ENCODE results near the gene RELB. TPM values are rescaled to one million over a fixed set of nuclear protein-coding genes. Genes with fewer than 3 reads are reported as not detected.

Gene RELB
- total RNA-seq, 4 donors from 2014 or later, result 4.8 to 11.8 (median 7.6) TPM

DNA sequence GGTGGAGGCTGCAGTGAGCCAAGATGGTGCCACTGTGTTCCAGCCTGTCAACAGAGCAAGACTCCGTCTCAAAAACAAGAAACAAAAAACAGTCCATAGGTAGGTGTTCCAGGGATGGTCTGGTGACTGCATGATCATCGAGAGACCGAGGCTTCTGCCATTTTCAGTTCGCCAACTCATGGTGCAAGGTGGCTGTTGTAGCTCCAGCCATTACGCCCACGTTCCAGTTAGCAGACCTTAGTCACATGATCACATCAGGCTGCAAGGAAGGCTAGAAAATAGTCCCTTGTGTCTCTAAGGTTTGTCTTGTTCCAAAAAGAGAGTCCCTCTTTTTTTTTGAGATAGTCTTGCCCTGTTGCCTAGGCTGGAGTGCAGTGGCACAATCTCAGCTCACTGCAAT lies 34.5 kb downstream of the RELB start:
- no peak overlapping the region for H3K27ac ChIP-seq
- no peak overlapping the region for H3K4me3 ChIP-seq
- peaks cover 7 to 70% (median 12%) of the 10 kb centered on the region in 3 donors for H3K36me3 ChIP-seq
- peaks cover 18 to 23% (median 18%) of the 10 kb centered on the region in 3 donors for H3K4me1 ChIP-seq
- intact Hi-C loops (cut with DNase I), result no loop called here
- no peak for TF ChIP-seq POLR2A (IDR thresholded peaks at IDR 0.05)
- TF ChIP-seq, protein P1, sequence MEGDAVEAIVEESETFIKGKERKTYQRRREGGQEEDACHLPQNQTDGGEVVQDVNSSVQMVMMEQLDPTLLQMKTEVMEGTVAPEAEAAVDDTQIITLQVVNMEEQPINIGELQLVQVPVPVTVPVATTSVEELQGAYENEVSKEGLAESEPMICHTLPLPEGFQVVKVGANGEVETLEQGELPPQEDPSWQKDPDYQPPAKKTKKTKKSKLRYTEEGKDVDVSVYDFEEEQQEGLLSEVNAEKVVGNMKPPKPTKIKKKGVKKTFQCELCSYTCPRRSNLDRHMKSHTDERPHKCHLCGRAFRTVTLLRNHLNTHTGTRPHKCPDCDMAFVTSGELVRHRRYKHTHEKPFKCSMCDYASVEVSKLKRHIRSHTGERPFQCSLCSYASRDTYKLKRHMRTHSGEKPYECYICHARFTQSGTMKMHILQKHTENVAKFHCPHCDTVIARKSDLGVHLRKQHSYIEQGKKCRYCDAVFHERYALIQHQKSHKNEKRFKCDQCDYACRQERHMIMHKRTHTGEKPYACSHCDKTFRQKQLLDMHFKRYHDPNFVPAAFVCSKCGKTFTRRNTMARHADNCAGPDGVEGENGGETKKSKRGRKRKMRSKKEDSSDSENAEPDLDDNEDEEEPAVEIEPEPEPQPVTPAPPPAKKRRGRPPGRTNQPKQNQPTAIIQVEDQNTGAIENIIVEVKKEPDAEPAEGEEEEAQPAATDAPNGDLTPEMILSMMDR (IDR thresholded peaks at IDR 0.05), result no peak
- no peaks in the 10 kb centered on the region for H3K9me3 ChIP-seq
- H3K27me3 ChIP-seq, result no peaks in the 10 kb centered on the region
- WGBS, 2 donors, result 97 to 98% methylated on average over 6 of the region's 6 CpGs
- no peak for DNase-seq

DNA sequence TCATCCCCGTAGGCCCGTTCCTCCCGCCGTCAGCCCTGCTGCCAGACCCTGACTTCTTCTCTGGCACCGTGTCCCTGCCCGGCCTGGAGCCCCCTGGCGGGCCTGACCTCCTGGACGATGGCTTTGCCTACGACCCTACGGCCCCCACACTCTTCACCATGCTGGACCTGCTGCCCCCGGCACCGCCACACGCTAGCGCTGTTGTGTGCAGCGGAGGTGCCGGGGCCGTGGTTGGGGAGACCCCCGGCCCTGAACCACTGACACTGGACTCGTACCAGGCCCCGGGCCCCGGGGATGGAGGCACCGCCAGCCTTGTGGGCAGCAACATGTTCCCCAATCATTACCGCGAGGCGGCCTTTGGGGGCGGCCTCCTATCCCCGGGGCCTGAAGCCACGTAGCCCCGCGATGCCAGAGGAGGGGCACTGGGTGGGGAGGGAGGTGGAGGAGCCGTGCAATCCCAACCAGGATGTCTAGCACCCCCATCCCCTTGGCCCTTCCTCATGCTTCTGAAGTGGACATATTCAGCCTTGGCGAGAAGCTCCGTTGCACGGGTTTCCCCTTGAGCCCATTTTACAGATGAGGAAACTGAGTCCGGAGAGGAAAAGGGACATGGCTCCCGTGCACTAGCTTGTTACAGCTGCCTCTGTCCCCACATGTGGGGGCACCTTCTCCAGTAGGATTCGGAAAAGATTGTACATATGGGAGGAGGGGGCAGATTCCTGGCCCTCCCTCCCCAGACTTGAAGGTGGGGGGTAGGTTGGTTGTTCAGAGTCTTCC lies 36.3 kb downstream of the RELB start:
- H3K4me3 ChIP-seq, result no peak overlapping the region
- TF ChIP-seq, protein P1 (IDR thresholded peaks at IDR 0.05), result no peak
- TF ChIP-seq POLR2A (IDR thresholded peaks at IDR 0.05), result no peak
- DNase-seq, result no peak
- peaks cover 18 to 41% (median 32%) of the 10 kb centered on the region in 3 donors for H3K4me1 ChIP-seq
- intact Hi-C loops (cut with DNase I), result no loop called here
- 82 to 85% methylated on average over 11 to 14 of the region's 37 CpGs for WGBS, 2 donors
- H3K27ac ChIP-seq, result peak overlapping the region in 2 of 4 donors; percentile 97 to 99
- H3K9me3 ChIP-seq, result no peaks in the 10 kb centered on the region
- H3K27me3 ChIP-seq, result no peaks in the 10 kb centered on the region
- peaks cover 9 to 71% (median 20%) of the 10 kb centered on the region in 3 donors for H3K36me3 ChIP-seq

DNA sequence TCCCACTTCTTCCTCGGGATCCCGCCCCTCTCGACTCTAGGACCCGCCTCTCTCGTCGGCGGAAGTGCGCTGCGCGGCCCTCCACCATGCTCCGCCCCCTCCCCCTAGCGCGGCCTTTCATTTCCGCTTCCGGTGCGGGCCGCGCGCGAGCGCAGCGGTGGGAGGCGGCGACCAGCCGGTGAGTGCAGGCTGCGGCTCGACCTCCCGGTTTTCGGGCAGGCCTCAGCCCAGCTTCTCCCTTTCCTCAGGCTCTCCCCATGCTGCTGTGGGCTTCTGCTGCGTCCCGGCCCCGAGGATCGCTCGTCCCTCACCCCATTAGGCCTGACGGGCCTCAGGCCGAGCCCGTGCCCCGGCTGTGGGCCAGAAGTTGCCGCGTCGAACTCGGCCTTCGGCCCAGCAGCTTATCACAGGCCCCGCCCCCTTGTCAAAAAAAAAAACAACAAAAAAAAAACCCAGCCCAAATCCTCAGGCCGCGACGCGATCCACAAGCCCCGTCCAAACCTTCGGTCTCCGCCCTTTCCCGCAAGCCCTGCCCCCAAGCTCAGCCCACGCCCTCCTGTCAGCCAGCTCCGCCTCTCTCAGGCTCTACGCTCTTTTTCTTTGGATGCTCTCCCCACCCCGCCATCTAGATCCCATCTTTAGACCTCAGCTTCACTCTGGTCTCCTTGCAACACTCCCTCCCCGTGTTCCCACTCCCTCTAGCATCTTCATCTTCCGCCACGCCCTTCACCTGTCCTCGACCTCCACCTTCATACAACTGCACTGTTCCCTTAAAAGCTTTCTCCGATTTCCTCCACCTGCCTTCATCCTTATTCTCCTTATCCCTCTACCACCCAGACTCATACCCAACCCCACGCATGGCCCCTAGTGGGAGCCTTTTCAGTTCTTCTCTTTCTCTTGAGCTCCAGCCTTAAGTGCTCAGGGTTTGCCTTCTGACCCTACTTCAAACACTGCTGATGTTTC lies 37.9 kb downstream of the RELB start, which contains the start of gene CLASRP:
Gene CLASRP, plus strand, starts transcription at position 115 of the 963 bp plus-strand sequence. CDS start 1,168 bp downstream, outside the sequence.
- H3K36me3 ChIP-seq, result peaks cover 9 to 71% (median 23%) of the 10 kb centered on the region in 3 donors
- H3K27me3 ChIP-seq, result no peaks in the 10 kb centered on the region
- intact Hi-C loops (cut with DNase I), result no loop called here
- H3K27ac ChIP-seq, result peak within 1 kb of the TSS; percentile 94 to 99 (median 98)
- peak; percentile 44 for DNase-seq
- H3K4me1 ChIP-seq, result peaks cover 18 to 51% (median 32%) of the 10 kb centered on the region in 3 donors
- peak in 3 of 4 donors; percentile 78 to 97 (median 92) for TF ChIP-seq POLR2A (IDR thresholded peaks at IDR 0.05)
- TF ChIP-seq, protein P1 (IDR thresholded peaks at IDR 0.05), result peak in 1 of 6 experiments; percentile 31
- 2% methylated on average over 39 to 61 of the region's 62 CpGs for WGBS, 2 donors
- no peaks in the 10 kb centered on the region for H3K9me3 ChIP-seq
- peak within 1 kb of the TSS; percentile 73 to 92 (median 89) for H3K4me3 ChIP-seq

DNA sequence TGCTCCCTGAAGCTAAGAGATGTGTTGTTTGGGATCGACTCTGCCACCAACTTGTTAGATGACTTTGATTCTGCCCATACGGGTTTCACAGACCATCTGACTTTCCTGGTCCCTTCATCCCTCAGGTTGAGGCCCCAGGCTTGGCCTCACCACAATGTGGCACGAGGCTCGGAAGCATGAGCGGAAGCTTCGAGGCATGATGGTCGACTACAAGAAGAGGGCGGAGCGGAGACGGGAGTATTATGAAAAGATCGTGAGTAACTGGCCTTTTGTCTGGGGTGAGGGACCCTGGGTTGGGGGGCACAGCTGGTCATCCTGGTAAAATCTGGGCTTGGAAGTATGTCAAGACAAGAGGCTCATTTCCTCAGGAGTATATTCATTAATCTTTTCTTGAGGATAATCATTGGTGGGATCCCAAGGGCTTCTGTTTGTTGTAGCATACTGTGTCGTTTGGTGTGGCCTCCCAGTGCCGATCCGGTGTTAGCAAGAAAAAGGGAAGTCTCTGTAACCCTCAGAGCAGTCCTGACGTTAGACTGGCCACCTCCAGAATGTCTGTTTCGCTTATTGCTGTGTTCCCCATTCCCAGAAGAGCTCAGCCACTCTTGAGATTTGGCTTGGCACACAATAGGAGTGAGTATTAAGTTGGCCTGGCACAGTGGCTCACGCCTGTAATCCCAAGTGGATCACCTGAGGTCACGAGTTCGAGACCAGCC lies 39.0 kb downstream of the RELB start:
- DNase-seq, result no peak
- WGBS, 2 donors, result 51 to 73% methylated on average over 14 to 17 of the region's 19 CpGs
- intact Hi-C loops (cut with DNase I), result no loop called here
- TF ChIP-seq, protein P1 (IDR thresholded peaks at IDR 0.05), result no peak
- TF ChIP-seq POLR2A (IDR thresholded peaks at IDR 0.05), result no peak
- no peaks in the 10 kb centered on the region for H3K9me3 ChIP-seq
- peaks cover 9 to 71% (median 25%) of the 10 kb centered on the region in 3 donors for H3K36me3 ChIP-seq
- H3K4me1 ChIP-seq, result peaks cover 20 to 61% (median 32%) of the 10 kb centered on the region in 3 donors
- H3K27me3 ChIP-seq, result no peaks in the 10 kb centered on the region
- peak overlapping the region; percentile 94 to 99 (median 98) for H3K27ac ChIP-seq
- peak overlapping the region in 3 of 4 donors; percentile 73 to 92 (median 88) for H3K4me3 ChIP-seq
